ENCODE measurements around the gene FBXL19.

DNA sequence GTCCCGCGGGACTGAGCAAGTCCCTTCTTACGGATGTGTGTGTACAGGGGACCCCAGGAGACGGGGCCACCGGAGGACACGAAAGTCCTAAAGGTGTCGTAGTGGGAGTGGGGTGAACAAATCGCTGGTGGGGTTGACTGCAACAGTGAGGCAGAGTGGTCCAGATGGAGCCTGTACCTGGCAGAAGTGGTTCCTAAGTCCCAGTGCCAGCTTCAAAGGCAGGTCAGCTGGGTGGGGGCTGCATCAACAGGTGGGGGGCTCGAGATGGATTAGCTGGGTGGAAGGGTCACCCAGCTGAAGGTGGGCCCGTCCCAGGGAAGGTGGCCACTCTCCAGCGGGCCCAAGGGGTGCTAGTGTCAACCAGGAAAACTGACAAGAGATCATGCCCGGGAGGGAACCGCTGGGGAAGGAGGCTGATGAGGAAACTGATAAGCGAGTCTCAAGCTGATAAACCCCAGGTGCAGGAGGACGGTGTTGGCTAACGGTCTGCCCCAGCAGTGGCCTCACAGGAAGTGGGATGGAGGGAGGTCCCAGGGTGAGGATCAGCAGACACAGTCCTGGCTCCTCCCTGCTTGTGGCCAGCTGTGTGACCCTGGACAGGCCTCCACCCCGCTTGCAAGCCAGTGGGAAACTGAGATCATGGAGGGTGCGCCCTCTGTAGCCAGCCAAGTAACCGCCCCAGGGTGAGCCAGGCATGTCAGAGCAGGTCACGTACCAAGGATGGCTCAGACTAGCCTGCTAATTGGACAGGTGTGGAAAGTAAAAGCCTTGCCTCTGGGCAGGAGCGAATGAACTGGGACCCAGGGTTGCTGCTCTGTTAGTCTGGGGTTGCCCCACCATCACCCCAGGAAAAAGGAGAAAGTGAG, 26.5 kb downstream of the FBXL19 start:
- TF ChIP-seq, protein P1, sequence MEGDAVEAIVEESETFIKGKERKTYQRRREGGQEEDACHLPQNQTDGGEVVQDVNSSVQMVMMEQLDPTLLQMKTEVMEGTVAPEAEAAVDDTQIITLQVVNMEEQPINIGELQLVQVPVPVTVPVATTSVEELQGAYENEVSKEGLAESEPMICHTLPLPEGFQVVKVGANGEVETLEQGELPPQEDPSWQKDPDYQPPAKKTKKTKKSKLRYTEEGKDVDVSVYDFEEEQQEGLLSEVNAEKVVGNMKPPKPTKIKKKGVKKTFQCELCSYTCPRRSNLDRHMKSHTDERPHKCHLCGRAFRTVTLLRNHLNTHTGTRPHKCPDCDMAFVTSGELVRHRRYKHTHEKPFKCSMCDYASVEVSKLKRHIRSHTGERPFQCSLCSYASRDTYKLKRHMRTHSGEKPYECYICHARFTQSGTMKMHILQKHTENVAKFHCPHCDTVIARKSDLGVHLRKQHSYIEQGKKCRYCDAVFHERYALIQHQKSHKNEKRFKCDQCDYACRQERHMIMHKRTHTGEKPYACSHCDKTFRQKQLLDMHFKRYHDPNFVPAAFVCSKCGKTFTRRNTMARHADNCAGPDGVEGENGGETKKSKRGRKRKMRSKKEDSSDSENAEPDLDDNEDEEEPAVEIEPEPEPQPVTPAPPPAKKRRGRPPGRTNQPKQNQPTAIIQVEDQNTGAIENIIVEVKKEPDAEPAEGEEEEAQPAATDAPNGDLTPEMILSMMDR (optimal IDR thresholded peaks at IDR 0.05 in 1 of 3, IDR thresholded peaks at IDR 0.05 in 1 of 3, conservative IDR thresholded peaks at IDR 0.05 in 1 of 3; ENCODE audit: extremely low read depth in 1 of 3, insufficient read depth in 2 of 3, low read length in 3 of 3), result peak; percentile 23 to 47 (median 28)
- TF ChIP-seq EZH2 (IDR thresholded peaks at IDR 0.05; ENCODE audit: low read length), result no peak
